Suppressor macrophage treated with lipopolysaccharide for 1 hour (primary cell): ENCODE measurements around the gene PTPRC.
A peak's percentile ranks its signal among the peaks of the same experiment; 100 is the strongest.
"Not testable (repeated sequence)": the region's sequence is repeated elsewhere in the genome, so short reads cannot be mapped to it uniquely, and the experiment has no call there.

Experiments used
- DNase-seq, 3 donors: peaks; one replicate each; pipeline ENCODE4 v3.0.0-alpha.2; 2020 to 2022

The PTPRC gene

GRCh38 chr1:198638894-198639635 lies at the start of gene PTPRC:
PTPRC (plus strand) TSS chr1:198639040; CDS start chr1:198639269, 229 bp downstream.
- DNase-seq = peak; percentile 70 to 95 (median 90)

GRCh38 chr1:198590454-198590853 lies 48.4 kb upstream of the PTPRC start:
- DNase-seq = no peak

GRCh38 chr1:198595765-198596164 lies 43.1 kb upstream of the PTPRC start:
- no peak for DNase-seq

GRCh38 chr1:198597690-198598430 lies 41.0 kb upstream of the PTPRC start:
- DNase-seq = peak in 2 of 3 donors; percentile 23 to 25

- DNase-seq = no peak
Measured at GRCh38 chr1:198598796-198599321, 40.0 kb upstream of the PTPRC start.

GRCh38 chr1:198599749-198600148 lies 39.1 kb upstream of the PTPRC start:
- DNase-seq = no peak

GRCh38 chr1:198600906-198601305 lies 37.9 kb upstream of the PTPRC start:
- no peak for DNase-seq

GRCh38 chr1:198601310-198601709 lies 37.5 kb upstream of the PTPRC start:
- DNase-seq = not testable (repeated sequence)

GRCh38 chr1:198601936-198602889 lies 36.6 kb upstream of the PTPRC start:
- peak; percentile 81 to 89 (median 85) for DNase-seq

- DNase-seq = no peak
Measured at GRCh38 chr1:198604975-198605374, 33.9 kb upstream of the PTPRC start.

GRCh38 chr1:198605406-198605805 lies 33.4 kb upstream of the PTPRC start:
- no peak for DNase-seq

- no peak for DNase-seq
Measured at GRCh38 chr1:198606020-198606438, 32.8 kb upstream of the PTPRC start.

GRCh38 chr1:198607714-198608113 lies 31.1 kb upstream of the PTPRC start:
- no peak for DNase-seq

GRCh38 chr1:198610362-198610761 lies 28.5 kb upstream of the PTPRC start:
- DNase-seq = no peak

- DNase-seq = no peak
Measured at GRCh38 chr1:198611219-198611618, 27.6 kb upstream of the PTPRC start.

GRCh38 chr1:198612471-198613260 lies 26.2 kb upstream of the PTPRC start:
- peak; percentile 36 to 74 (median 60) for DNase-seq

GRCh38 chr1:198617406-198617805 lies 21.4 kb upstream of the PTPRC start:
- no peak for DNase-seq

- no peak for DNase-seq
Measured at GRCh38 chr1:198619375-198620140, 19.3 kb upstream of the PTPRC start.

- DNase-seq = no peak
Measured at GRCh38 chr1:198620218-198620617, 18.6 kb upstream of the PTPRC start.

GRCh38 chr1:198620951-198621824 lies 17.7 kb upstream of the PTPRC start:
- DNase-seq = peak; percentile 27 to 41 (median 31)
